ENCODE measurements around the gene KDSR.
A peak's percentile ranks its signal among the peaks of the same experiment; 100 is the strongest.
"Not testable (repeated sequence)": the region's sequence is repeated elsewhere in the genome, so short reads cannot be mapped to it uniquely, and the experiment has no call there.

KDSR gene

GRCh38 chr18:63363420-63363819 lies 3.6 kb downstream of the KDSR start:
- not testable (repeated sequence) for H3K9ac ChIP-seq (ENCODE audit: low read depth, low read length); H3K9me3 ChIP-seq (ENCODE audit: control insufficient read depth, insufficient read depth, low read length); H3K27me3 ChIP-seq (ENCODE audit: control insufficient read depth, insufficient read depth, low read length); H3K36me3 ChIP-seq (ENCODE audit: control insufficient read depth, insufficient read depth, low read length); H3K4me1 ChIP-seq (ENCODE audit: control insufficient read depth, insufficient read depth, low read length); H3K4me3 ChIP-seq (ENCODE audit: low read depth, low read length)

GRCh38 chr18:63356272-63356896 lies 10.6 kb downstream of the KDSR start:
- no peak overlapping the region for H3K9ac ChIP-seq (ENCODE audit: low read depth, low read length)
- H3K4me1 ChIP-seq (ENCODE audit: control insufficient read depth, insufficient read depth, low read length) = no peaks in the 10 kb centered on the region
- H3K27me3 ChIP-seq (ENCODE audit: control insufficient read depth, insufficient read depth, low read length) = no peaks in the 10 kb centered on the region
- no peaks in the 10 kb centered on the region for H3K9me3 ChIP-seq (ENCODE audit: control insufficient read depth, insufficient read depth, low read length)
- no peak overlapping the region for H3K4me3 ChIP-seq (ENCODE audit: low read depth, low read length)
- peaks cover 17% of the 10 kb centered on the region for H3K36me3 ChIP-seq (ENCODE audit: control insufficient read depth, insufficient read depth, low read length)

GRCh38 chr18:63350230-63350629 lies 16.8 kb downstream of the KDSR start:
- H3K4me1 ChIP-seq (ENCODE audit: control insufficient read depth, insufficient read depth, low read length) = no peaks in the 10 kb centered on the region
- H3K27me3 ChIP-seq (ENCODE audit: control insufficient read depth, insufficient read depth, low read length) = no peaks in the 10 kb centered on the region
- no peak overlapping the region for H3K9ac ChIP-seq (ENCODE audit: low read depth, low read length)
- peaks cover 34% of the 10 kb centered on the region for H3K36me3 ChIP-seq (ENCODE audit: control insufficient read depth, insufficient read depth, low read length)
- H3K9me3 ChIP-seq (ENCODE audit: control insufficient read depth, insufficient read depth, low read length) = no peaks in the 10 kb centered on the region
- no peak overlapping the region for H3K4me3 ChIP-seq (ENCODE audit: low read depth, low read length)

GRCh38 chr18:63348508-63349136 lies 18.4 kb downstream of the KDSR start:
- H3K27me3 ChIP-seq (ENCODE audit: control insufficient read depth, insufficient read depth, low read length) = no peaks in the 10 kb centered on the region
- H3K4me3 ChIP-seq (ENCODE audit: low read depth, low read length) = no peak overlapping the region
- H3K36me3 ChIP-seq (ENCODE audit: control insufficient read depth, insufficient read depth, low read length) = peaks cover 34% of the 10 kb centered on the region
- no peaks in the 10 kb centered on the region for H3K9me3 ChIP-seq (ENCODE audit: control insufficient read depth, insufficient read depth, low read length)
- no peak overlapping the region for H3K9ac ChIP-seq (ENCODE audit: low read depth, low read length)
- no peaks in the 10 kb centered on the region for H3K4me1 ChIP-seq (ENCODE audit: control insufficient read depth, insufficient read depth, low read length)

- Histone ChIP-seq H3K9ac (ENCODE audit: low read depth, low read length) (no peak overlapping the region), H3K36me3 (ENCODE audit: control insufficient read depth, insufficient read depth, low read length) (peaks cover 38% of the 10 kb centered on the region), H3K9me3 (ENCODE audit: control insufficient read depth, insufficient read depth, low read length) (no peaks in the 10 kb centered on the region), H3K4me3 (ENCODE audit: low read depth, low read length) (no peak overlapping the region), H3K27me3 (ENCODE audit: control insufficient read depth, insufficient read depth, low read length) (no peaks in the 10 kb centered on the region), H3K4me1 (ENCODE audit: control insufficient read depth, insufficient read depth, low read length) (no peaks in the 10 kb centered on the region)
Measured at GRCh38 chr18:63346480-63347183, 20.4 kb downstream of the KDSR start.

GRCh38 chr18:63346031-63346430 lies 21.0 kb downstream of the KDSR start:
- Histone ChIP-seq H3K27me3 (ENCODE audit: control insufficient read depth, insufficient read depth, low read length) (no peaks in the 10 kb centered on the region), H3K9ac (ENCODE audit: low read depth, low read length) (no peak overlapping the region), H3K36me3 (ENCODE audit: control insufficient read depth, insufficient read depth, low read length) (peaks cover 37% of the 10 kb centered on the region), H3K4me1 (ENCODE audit: control insufficient read depth, insufficient read depth, low read length) (no peaks in the 10 kb centered on the region), H3K4me3 (ENCODE audit: low read depth, low read length) (no peak overlapping the region), H3K9me3 (ENCODE audit: control insufficient read depth, insufficient read depth, low read length) (no peaks in the 10 kb centered on the region)

GRCh38 chr18:63344918-63345317 lies 22.1 kb downstream of the KDSR start:
- no peaks in the 10 kb centered on the region for H3K9me3 ChIP-seq (ENCODE audit: control insufficient read depth, insufficient read depth, low read length)
- H3K27me3 ChIP-seq (ENCODE audit: control insufficient read depth, insufficient read depth, low read length) = no peaks in the 10 kb centered on the region
- peaks cover 5% of the 10 kb centered on the region for H3K4me1 ChIP-seq (ENCODE audit: control insufficient read depth, insufficient read depth, low read length)
- peaks cover 31% of the 10 kb centered on the region for H3K36me3 ChIP-seq (ENCODE audit: control insufficient read depth, insufficient read depth, low read length)
- no peak overlapping the region for H3K9ac ChIP-seq (ENCODE audit: low read depth, low read length)
- H3K4me3 ChIP-seq (ENCODE audit: low read depth, low read length) = no peak overlapping the region

GRCh38 chr18:63344263-63344662 lies 22.7 kb downstream of the KDSR start:
- Histone ChIP-seq H3K27me3 (ENCODE audit: control insufficient read depth, insufficient read depth, low read length) (no peaks in the 10 kb centered on the region), H3K9ac (ENCODE audit: low read depth, low read length) (no peak overlapping the region), H3K4me1 (ENCODE audit: control insufficient read depth, insufficient read depth, low read length) (peaks cover 8% of the 10 kb centered on the region), H3K36me3 (ENCODE audit: control insufficient read depth, insufficient read depth, low read length) (peaks cover 28% of the 10 kb centered on the region), H3K9me3 (ENCODE audit: control insufficient read depth, insufficient read depth, low read length) (no peaks in the 10 kb centered on the region), H3K4me3 (ENCODE audit: low read depth, low read length) (no peak overlapping the region)

GRCh38 chr18:63342206-63342605 lies 24.8 kb downstream of the KDSR start:
- H3K27me3 ChIP-seq (ENCODE audit: control insufficient read depth, insufficient read depth, low read length) = no peaks in the 10 kb centered on the region
- H3K9ac ChIP-seq (ENCODE audit: low read depth, low read length) = no peak overlapping the region
- peaks cover 11% of the 10 kb centered on the region for H3K4me1 ChIP-seq (ENCODE audit: control insufficient read depth, insufficient read depth, low read length)
- no peak overlapping the region for H3K4me3 ChIP-seq (ENCODE audit: low read depth, low read length)
- H3K36me3 ChIP-seq (ENCODE audit: control insufficient read depth, insufficient read depth, low read length) = peaks cover 25% of the 10 kb centered on the region
- H3K9me3 ChIP-seq (ENCODE audit: control insufficient read depth, insufficient read depth, low read length) = no peaks in the 10 kb centered on the region

- Histone ChIP-seq H3K4me3 (ENCODE audit: low read depth, low read length) (no peak overlapping the region), H3K36me3 (ENCODE audit: control insufficient read depth, insufficient read depth, low read length) (peaks cover 18% of the 10 kb centered on the region), H3K4me1 (ENCODE audit: control insufficient read depth, insufficient read depth, low read length) (peaks cover 11% of the 10 kb centered on the region), H3K9me3 (ENCODE audit: control insufficient read depth, insufficient read depth, low read length) (no peaks in the 10 kb centered on the region), H3K27me3 (ENCODE audit: control insufficient read depth, insufficient read depth, low read length) (no peaks in the 10 kb centered on the region), H3K9ac (ENCODE audit: low read depth, low read length) (peak overlapping the region; percentile 5)
Measured at GRCh38 chr18:63339920-63340484, 27.0 kb downstream of the KDSR start.

GRCh38 chr18:63336366-63337099 lies 30.5 kb downstream of the KDSR start:
- no peaks in the 10 kb centered on the region for H3K27me3 ChIP-seq (ENCODE audit: control insufficient read depth, insufficient read depth, low read length)
- no peak overlapping the region for H3K4me3 ChIP-seq (ENCODE audit: low read depth, low read length)
- no peak overlapping the region for H3K9ac ChIP-seq (ENCODE audit: low read depth, low read length)
- H3K9me3 ChIP-seq (ENCODE audit: control insufficient read depth, insufficient read depth, low read length) = no peaks in the 10 kb centered on the region
- no peaks in the 10 kb centered on the region for H3K36me3 ChIP-seq (ENCODE audit: control insufficient read depth, insufficient read depth, low read length)
- peaks cover 11% of the 10 kb centered on the region for H3K4me1 ChIP-seq (ENCODE audit: control insufficient read depth, insufficient read depth, low read length)
